GM18499 (cell line): ENCODE results near the gene TRO.

Source experiments
- ATAC-seq: cut with Tn5 transposase; IDR thresholded peaks from one replicate; pipeline ENCODE4 v1.9.1; 2021; ENCODE audit warnings: moderate number of reproducible peaks; ENCODE audit not compliant: insufficient read depth, unreplicated experiment

Gene TRO

DNA sequence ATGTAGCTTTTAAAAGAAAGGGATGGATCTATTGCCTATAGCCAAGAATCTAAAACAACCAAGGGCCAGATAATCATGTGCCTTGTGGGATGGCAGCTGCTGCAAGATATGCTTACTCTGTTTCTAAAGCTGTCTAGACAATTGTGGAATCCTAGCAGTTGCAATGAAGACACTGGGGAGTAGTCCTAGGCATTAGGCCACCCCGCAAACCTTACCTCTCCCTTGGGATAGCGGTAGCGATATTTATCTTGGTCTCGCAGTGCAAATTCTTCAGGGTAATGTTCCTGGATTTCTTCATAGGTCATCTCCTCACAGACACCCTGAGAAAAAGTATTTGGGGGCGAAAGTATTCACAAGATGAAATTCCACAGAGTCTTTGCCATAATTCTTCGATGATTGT lies 24.6 kb downstream of the TRO start:
- no peak for ATAC-seq

DNA sequence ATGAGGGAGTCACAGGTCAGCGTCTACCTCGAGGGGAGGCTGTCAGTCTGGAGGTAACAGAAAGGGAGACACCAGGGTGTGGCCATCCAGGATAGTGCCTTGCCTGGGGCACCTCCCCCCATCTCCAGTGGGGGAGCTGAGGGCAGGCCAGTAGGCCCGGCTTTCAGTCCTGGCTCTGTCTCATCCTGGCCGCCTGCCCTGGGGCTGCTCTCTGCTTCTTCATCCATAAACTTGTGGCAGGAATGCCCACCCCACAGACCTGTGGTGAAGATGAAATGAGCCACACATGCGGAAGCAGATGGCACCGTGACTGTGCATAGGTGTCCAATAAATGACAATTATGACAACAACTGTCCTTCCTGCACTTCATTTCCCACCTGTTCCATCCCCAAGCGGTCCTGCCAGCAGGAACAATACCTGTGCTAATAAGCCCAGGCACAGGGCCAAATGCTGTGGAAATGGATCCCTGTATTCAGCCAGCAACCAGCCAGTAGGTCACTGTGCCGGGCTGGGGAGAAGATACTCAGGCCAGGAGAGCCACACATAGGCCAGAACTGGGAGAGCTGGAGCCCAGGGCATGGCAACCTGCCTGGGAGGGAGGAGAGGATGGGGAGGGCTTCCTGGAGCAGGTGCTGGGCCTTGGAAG lies 30.2 kb downstream of the TRO start:
- no peak for ATAC-seq

DNA sequence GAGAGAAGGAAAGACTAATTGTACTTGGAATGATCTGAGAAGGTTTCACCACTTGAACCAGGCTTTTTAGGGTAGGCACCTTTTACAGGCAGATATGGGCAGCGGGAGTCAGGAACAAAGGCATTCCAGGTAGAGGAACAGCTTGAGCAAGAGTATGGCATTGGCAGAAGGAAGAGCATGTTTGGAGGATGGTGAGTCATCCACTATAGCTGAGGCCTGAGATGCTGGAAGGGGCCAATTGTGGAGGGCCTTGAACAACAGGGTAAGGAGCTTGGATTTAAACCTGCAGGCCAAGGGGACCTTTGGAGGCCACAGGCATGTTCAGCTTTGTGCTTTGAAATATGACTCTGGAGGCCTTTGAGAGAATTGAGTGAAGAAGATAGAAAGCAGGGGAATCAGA lies 41.1 kb downstream of the TRO start:
- no peak for ATAC-seq

DNA sequence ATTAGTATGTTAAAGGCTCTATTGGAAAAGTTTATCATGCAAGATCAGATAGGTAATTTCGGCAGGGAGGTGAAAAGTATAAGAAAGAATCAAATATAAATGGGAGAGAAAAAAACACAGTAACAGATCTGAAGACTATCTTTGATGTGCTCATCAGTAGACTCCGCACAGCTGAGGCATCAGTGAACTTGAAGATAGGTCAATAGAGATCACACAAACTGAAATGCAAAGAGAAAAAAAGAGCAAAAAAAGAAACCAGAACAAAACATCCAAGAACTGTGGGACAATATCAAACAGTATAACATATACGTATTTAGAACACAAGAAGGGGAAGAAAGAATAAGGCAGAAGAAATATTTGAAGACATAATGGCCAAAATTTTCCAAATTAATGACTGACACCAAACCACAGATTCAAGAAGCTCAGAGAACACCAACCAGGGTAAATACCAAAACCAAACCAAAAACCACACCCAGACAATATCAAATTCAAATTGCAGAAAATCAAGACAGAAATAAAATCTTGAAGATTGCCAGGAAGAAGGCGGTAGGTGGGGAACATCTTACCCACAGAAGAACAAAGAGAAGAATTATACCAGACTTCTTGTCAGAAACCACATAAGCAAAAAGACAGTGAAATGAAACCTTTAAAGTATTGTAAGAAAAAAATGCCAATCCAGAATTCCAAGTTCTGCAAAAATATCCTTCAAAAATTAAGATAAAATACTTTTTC lies 44.3 kb downstream of the TRO start:
- ATAC-seq = no peak

- no peak for ATAC-seq
These were observed 56.8 kb downstream of the TRO start for GRCh38 chrX:54977387-54977786.

- ATAC-seq = no peak
These were observed 57.8 kb downstream of the TRO start for GRCh38 chrX:54978448-54978847.

DNA sequence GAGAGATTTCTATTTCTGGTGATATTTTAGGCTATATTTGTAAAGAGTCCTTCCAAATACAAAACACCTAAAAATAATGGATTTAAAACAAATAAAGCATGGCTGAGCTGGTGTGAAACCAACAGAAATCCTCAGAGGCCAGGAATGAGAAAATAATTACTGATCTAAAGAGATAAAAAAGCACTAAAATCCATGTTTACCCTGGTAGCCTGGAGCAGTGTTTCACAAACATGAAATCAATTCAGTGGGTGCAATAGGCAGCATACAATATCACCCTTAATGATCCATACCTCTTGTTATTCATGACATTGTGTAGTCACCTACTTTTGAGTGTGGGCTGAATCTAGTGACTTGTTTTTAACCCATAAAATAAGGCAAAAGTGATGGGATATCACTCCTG lies 58.8 kb downstream of the TRO start:
- no peak for ATAC-seq

- ATAC-seq = no peak
These were observed 59.7 kb downstream of the TRO start for GRCh38 chrX:54980334-54980733.
